Measurements from ENCODE around the gene TUBA3C.

GRCh38 chr13:19173752-19174151, 7.9 kb downstream of the TUBA3C start:
- TF ChIP-seq EZH2phosphoT487 (IDR thresholded peaks at IDR 0.05; ENCODE audit: borderline replicate concordance, low read depth, low read length) (no peak), CTCF (conservative IDR thresholded peaks at IDR 0.05; ENCODE audit: low read length) (no peak)

Data from OCI-LY7 (cell line).